HG03469 (cell line): ENCODE results near the gene GRIPAP1.

Experiments
- ATAC-seq: cut with Tn5 transposase; IDR thresholded peaks from one replicate; pipeline ENCODE4 v1.9.1; 2021; ENCODE audit warnings: mild to moderate bottlenecking, moderate library complexity, moderate number of reproducible peaks; ENCODE audit not compliant: unreplicated experiment

The GRIPAP1 gene

DNA sequence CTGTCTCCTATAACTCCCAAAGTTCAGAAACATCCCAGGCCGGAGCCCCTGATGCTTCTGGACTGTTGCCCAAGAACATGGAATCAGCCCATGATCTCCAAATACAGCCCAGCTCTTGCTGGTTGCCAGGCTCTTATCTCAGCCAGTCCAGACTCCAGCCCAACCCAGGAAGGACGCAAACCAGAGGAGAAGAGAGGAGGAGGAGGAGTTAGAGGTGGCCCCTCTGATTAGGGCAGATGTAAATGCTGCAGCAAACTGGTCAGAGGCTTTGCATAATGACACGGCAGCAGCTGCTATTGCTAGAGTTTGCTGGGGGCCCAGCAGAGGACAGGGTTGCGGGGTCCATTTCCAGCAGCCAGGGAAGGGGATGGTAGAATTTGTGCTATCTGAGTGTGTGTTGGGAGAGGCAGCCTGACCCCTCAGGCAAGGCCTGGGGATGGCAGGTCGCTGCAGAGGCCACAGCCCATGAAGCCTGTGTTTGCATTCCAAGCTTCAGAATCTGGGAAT, 40.4 kb downstream of the GRIPAP1 start:
- no peak for ATAC-seq

DNA sequence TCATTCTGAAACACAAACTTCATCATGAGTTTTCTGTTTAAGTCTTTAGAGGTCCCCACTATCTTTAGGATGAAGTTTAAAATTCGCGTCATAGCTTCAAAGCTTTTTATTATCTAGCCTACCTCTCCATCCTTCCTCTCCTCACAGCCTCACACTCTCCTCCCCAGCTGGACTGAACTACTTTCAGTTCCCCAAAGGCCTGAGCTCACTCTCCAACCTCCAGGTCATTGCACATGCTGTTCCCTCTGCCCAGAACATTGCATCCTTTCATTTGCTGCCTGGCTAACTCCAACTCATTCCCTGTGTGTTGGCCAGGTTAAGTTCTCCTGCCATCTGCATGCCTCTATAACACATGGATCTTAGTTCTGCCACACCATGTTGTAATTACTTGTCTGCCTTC, 41.8 kb downstream of the GRIPAP1 start:
- no peak for ATAC-seq

DNA sequence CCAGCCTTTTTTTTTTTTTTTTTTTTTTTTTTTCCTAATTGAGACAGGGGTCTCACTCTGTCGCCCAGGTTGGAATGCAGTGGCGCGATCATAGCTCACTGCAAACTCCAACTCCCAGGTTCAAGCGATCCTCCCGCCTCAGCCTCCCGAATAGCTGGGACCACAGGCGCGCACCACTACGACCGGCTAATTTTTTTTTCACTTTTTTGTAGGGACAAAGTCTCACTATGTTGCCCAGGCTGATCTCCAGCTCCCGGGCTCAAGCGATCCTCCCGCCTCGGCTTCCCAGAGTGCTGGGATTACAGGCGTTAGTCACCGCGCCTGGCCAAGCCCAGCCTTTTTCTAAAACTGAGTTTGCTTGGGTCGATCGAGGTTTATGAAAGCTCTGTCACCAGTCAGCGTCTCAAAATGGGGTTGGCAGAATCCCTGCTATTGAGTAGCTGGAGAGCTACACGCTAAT, 43.4 kb downstream of the GRIPAP1 start:
- ATAC-seq, result no peak

DNA sequence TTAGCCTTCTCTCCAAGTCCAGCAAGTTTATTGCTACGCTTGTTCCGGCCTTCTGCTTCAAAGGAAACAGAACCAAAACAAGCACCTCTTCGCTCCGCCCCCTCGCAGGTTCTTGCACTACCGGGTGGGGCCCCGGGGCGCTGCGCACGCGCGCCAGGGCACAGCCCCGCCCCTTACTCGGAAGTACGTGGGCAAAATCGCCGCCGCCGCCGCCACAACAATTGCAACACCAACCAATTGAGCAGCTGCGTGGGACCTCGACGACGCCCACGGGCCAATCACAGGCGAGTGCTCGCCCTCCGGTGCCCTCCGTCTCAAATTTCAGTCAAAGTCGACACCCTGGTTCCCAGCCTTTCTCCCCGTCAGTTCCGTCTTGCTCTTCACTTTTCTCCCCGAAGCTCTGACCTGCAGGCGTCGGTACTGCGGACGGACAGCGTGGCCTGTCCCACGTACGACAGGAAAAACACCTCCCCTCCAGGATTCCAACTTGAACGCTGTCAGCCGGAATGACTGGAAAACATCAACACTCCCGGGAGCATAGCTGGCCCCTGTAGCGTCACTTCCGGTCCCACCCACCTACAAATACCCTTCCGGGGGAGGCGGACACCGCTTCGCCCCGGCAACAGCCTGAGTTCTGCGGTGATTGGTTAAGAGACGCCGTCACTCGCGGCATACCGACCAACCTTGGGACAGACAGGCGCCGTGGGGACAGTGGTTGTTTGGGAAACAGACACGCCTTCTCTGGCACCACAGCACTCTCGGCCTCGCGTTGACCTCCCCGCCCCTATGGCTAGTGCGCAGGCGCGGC, 44.0 kb downstream of the GRIPAP1 start:
- peak; percentile 82 for ATAC-seq

DNA sequence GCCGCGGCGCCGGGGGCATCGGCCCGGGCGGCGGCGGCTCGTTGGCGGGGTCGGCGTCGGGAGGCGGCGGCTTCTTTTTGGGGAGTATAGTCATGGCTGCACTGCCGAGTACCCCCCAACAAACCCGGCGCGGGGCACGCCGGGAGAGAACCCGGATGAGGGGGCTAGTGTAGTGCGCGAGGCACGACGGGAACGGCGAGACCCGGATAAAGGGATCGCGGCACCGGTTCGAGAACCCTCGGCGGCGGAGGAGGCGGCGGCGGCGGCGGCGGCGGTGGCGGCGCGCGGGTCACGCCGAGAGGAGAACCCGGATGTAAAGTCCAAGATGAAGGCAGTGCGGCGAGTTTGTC, 44.6 kb downstream of the GRIPAP1 start, which contains the start of gene OTUD5:
OTUD5 (minus strand) TSS at position 131 of the 350 bp plus-strand sequence; CDS start at position 94, 37 bp downstream.
- peak; percentile 29 for ATAC-seq

DNA sequence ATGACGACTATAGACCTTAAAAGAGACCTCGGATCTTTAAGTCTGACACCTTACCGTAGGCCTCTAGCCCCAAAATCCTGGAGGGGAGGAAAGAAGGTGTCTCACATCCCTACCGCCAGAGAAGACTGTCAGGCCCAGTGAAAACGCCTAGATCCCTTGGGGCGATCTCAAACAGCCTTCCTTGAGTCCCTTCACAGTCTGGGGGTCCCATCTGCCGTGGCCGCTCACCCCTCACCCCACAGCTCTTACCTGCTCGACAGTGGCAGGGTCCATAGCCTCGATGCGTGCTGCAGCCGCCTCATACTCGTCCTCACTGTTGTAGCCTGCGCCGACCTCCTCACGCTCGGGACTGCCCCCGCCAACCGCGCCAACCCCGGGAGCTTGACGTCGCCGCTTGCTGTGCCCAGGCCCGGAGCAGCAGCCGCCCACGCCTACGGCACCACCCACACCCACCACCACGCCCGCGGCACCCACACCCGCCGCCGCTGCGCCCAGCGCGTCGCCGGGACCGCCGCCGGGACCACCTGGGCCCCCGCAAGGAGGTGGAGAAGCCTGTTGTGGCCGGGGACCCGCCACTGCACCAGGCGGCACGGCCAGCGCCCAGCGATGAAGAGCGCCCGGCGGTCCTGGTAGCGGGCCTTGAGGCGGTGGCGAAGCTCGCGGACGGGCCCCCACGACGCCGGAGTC, 45.2 kb downstream of the GRIPAP1 start:
- ATAC-seq, result no peak

DNA sequence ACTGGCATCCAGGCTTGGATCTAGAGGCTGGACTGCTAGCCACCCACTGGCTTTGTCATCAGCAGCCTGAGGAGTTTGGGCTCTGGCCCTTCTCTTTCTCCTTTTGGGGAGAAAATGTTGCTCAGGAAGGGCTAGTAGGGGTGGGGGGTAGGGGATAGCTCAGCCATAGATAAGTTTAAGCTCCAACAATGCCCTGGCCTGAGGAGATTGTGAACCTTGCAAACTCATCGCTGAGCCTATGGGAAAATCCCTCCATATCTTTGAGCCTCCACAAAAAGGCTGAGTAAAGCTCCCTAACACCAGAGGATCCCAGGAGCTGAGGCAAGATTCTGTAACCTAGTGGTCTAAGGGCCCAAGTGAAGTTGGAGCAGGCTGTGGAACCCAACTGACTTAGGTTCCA, 53.5 kb downstream of the GRIPAP1 start:
- ATAC-seq, result no peak

DNA sequence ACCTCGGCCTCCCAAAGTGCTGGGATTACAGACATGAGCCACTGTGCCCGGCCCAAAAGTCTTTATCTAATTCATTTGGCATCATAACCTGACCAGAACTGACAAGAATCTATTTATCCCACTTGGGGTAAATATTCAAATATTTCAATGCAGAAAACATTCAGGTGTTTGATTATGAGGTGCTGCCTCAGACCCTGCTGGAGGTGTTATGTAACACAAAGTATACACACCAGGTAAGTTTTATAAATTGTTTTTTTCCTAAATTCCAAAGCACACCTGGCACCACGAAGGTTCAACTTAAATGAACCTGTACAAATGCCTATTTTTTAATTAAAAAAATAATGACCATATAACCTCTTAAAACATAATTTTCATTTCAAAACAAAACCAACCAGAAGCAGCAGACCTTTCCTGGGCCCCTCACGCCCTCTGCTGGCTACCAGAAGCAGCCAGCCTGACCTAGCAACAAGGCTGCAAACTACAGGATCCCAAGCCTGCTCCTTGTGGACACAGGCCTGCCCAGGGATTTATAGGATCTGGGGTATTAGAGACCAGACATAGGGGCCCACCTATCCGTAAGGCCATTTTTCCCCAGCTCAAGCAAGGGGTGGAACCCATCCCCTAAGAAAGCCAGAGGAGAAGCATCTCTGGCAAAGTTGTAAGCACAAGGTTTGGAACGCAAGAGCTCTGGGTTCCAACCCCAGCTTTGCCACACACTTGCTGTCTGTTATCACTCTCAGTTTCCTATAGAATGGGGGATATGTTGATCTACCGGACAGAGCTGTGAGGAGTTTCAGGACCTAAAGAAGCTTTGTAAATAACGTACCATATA, 56.3 kb downstream of the GRIPAP1 start:
- no peak for ATAC-seq

DNA sequence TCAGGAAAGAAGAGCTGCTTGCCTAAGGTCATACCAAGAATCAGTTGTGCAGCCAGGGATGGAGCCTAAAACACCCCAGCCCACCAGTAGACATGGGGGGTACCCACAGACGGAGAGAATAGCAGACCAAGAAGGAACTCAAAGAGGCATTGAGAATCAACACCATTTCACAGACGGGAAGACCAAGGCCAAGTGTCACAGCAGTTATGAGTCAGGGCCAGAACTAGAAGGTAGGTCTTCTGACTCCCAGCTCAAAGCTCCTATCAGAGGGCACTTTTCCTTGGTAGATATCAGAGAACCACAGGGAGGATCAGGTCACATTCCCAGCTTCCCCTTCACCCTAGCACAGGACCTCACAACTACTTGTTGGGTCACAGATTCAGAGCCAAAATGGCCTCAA, 59.2 kb downstream of the GRIPAP1 start:
- ATAC-seq, result no peak

DNA sequence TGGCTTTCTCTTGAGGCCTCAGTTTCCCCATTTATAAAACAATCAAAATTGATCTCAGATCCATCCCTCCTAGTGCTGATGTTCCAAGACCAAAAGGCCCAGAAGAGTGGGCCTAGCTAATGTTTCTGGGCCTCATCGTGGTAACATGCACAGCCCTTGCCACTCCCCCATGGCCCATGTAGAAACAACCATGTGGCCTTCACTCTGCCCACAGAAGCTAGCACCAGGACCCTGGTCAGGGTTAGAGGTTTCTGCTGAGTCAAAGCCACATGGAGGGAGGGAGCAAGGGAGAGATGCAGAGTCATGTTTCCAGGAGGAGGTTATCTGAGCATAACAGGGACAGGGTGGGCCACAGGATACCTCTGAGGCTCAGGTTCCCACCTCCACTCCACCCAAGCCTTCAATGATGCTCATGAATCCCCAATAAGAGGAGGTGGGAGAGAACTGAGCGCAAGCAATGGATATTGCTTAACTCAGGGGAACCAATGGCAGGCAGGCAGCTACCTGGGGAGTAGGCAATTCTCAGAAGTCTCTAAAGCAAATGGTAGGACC, 61.6 kb downstream of the GRIPAP1 start:
- ATAC-seq, result no peak

DNA sequence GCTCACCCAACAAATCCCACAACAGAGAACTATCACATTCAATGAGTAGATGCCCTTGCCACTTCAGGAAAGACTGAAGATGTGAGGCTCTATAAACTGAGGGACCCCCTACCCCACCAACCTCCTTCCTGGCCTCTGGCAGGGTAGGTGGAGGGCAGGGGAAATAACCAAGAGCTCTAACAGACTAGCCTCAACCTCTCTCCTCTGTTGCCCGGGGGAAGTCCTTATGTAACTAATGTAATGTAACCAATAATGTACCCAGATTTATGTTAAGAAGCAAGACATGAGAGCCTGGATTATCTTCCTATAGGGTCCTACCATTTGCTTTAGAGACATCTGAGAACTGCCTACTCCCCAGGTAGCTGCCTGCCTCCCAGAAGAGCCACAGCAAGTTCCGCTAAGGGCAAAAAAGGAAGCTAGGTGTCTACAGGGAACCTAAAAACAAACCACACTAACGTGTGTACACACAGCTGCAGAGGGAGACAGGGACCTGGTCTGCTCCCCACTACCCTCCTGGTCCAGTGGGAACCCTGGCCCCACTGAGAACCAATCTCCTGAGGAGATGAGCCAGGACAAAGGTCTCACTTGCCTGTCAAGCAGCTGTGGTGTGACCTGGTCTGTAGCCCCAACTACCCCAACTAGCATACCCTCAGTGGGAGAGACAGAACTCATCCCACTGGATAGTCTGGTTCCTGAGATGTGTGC, 62.4 kb downstream of the GRIPAP1 start:
- no peak for ATAC-seq

DNA sequence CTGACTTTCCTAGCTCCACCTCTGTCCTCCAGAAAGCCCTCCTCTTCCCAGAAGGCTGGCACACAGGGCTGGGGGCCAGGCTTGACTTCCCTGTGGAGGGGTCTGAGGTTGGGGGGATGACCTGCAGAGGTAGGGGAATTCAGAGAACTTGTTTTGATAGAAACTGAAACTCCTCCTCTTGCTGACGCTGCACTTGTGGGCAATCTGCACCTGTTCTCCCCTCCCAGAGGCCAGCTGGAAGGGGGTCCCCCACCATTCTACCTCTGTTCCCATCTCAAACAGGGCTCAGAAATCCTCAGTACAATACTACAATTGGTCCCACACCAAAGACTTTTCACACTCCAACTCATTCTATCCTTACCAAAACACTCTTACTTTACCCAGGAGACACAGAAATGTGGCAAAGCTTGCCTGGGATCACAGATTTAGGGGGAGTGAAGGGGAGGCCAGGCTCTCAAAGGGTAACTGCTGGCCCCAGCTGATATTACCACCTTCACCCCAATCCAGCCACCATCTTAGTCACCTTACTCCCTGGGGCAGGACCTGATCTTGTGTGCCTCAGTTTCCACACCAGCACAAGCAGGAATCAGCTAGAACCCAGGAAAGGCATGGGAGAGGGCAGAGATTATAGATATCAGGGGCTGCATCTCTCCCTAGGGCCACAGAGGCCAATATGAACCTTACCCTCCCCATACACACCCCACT, 63.2 kb downstream of the GRIPAP1 start:
- peak; percentile 32 for ATAC-seq

DNA sequence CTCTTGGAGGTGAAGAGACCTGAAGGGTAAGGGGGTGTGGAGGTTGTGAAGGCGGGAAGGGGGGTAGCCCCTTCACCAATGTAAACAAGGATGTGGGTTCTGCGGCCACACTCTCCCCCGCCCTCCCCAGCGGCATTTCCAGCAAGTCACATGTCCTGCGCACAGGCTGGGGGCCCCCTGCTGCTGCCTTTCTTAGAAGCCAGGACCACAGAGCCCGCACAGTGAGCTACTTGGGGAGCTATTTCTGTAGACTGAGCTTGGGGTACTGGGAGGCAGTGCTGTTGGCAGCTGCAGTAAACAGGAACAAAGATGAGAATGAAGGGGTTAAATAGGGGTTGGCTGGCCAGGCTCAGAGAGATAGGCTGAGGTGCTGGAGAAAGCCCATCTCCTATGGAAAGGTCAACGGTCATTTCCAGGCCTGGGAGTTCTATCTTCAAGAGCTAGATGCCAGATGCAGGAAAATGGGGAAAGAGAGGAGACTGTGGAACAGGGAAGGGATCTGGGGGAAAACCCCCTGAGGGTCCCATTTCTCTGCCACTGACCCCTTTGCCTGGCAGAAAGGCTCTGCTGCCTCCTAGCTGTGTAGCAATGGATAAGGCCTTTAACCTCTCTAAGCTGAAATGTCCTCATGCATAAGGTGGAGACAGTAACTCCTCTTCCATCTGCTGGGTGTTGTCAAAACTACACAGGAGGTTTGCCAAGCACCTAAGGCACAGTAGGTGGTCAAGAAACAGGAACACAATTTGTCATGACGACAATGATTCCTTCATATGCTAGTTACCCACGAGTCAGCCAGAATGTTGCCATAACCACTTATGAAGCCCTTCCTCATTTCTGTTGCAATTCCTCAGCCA, 64.8 kb downstream of the GRIPAP1 start:
- peak; percentile 29 for ATAC-seq

DNA sequence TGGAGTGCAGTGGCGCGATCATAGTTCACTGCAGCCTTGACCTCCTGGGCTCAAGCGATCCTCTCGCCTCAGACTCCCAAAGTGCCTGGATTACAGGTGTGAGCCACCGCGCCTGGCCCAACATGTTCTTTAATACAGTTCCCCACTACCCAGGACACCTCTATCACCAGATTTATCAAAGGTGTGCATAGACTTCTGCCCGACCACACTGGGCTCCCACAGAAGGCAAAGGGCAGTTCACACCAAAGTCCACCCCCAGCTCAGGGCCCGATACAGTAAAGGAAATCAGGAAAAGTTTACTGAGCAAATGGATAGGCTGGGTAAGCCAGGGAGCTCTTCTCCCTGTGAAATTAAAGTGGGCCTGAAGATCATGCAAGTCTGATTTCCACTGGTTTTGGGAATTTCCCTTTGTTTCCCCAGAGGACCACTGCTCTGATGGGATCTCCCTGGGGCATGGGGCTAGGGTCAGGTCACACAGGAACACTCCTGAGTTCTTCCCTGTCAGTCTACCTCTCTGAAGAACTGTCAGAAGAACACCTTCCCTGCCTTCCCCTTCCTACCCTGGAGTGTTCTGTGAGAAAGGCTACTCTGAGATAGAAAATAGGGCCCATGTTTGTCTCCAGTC, 65.5 kb downstream of the GRIPAP1 start:
- no peak for ATAC-seq

DNA sequence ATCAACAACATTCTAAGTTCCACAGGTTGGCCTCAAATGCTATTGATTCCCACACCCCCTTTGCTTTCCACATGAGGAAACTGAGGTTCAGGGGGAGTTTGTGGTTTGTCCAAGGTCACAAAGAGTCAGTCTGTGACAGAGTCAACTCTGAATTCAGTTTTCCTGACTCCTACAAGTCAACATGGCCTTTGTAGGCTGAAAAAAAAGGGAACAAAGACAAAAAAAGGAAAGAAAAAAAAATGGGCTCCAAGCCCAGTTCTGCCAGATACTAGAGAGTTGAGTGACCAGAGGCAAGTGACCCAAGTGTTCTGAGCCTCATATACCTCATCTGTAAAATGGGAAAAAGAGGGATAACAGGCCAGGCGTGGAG, 66.8 kb downstream of the GRIPAP1 start:
- no peak for ATAC-seq

DNA sequence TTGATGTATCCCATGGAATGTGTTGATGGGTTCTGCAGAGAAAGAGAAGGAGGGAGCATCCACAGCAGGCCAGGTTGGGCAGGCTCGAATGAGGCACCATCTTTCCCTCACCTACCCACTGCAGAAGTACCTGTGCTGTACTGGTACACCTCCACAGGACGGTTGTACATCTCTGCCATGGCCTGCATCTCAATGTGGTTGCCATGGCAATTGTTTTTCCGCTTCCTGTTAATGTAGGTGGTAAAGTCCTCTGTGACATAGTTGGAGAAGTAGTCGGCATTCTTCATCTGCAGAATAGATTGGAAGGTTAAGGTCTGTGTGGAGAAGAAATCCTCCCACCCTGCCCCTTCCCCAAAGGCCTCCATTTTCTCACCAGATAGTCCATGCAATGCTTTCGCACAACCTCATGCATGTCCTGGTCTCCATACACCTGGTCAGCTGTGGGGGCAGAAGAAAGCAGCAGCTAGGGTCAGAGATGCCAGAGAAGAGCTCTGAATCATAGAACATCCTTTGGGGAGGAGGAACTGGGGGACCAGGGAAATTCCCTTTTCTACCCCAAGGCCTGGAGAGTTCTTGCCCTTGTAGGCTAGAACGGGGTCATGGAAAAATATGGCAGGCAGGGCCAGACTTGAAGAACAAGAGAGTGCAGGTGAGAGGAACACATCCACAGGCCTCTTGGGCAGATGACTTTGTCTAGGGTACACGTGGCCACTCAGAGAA, 67.3 kb downstream of the GRIPAP1 start:
- no peak for ATAC-seq

DNA sequence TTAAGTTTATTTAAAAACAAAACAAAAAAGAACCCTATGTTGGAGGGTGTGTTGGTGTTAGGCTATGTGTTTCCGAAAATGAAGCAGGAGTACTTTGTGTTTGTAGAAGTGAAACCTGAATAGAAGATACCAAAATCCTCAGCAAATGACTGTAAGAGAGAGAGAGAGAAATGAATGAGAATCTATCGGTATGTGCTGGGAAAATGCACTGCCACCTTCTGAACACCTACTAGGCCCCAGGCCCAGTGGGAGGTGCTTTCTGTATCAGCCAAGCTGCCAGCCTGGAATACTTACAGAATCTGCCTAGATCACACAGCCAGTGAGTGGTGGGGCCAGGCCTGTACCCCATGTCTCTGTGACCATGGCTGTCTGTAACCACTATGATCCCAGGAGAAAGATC, 68.3 kb downstream of the GRIPAP1 start:
- no peak for ATAC-seq
